Activated B cell treated with CpG ODN at 0.5 μM for 24 hours (primary cell): ENCODE measurements around the gene GP1BB. TPM values are rescaled to one million over a fixed set of nuclear protein-coding genes. Genes with fewer than 3 reads are reported as not detected.

Source experiments
- ATAC-seq: fragments of 200-7000 bp; cut with Tn5 transposase; one replicate; pipeline ENCODE4 v1.10.0; 2021; ENCODE audit warnings: low read depth, mild to moderate bottlenecking, moderate library complexity
- CTCF ChIA-PET: fragments of 350-600 bp; sonication (Branson Sonifier 250); formaldehyde crosslinking; loops from one replicate; lab custom pipeline; 2021; ENCODE audit warnings: antibody characterized with exemption; lab: Charles Lee
- POLR2A ChIA-PET: fragments of 350-600 bp; sonication (Branson Sonifier 250); formaldehyde crosslinking; loops from one replicate; lab custom pipeline; 2021; ENCODE audit warnings: antibody characterized with exemption; lab: Charles Lee
- DNase-seq: peaks from one replicate; pipeline ENCODE4 v3.0.0; 2022
- H3K27ac Mint-ChIP-seq: one replicate; pipeline ENCODE4 v1.8.0; 2020; ENCODE audit warnings: mixed read lengths
- H3K27me3 Mint-ChIP-seq: one replicate; pipeline ENCODE4 v1.8.0; 2021; ENCODE audit warnings: mixed read lengths
- H3K36me3 Mint-ChIP-seq: one replicate; pipeline ENCODE4 v1.8.0; 2021; ENCODE audit warnings: low read depth, mixed read lengths
- H3K4me1 Mint-ChIP-seq: one replicate; pipeline ENCODE4 v1.8.0; 2021; ENCODE audit warnings: mixed read lengths
- H3K4me3 Mint-ChIP-seq: one replicate; pipeline ENCODE4 v1.8.0; 2020; ENCODE audit warnings: mild to moderate bottlenecking, mixed read lengths
- H3K9me3 Mint-ChIP-seq: one replicate; pipeline ENCODE4 v1.8.0; 2020; ENCODE audit warnings: mixed read lengths
- CTCF ChIP-seq: fragments of 200-600 bp; IDR thresholded peaks from one replicate; pipeline ENCODE4 v1.8.0; 2022; ENCODE audit warnings: antibody characterized with exemption, mild to moderate bottlenecking
- intact Hi-C: fragments of 100-400 bp; cut with micrococcal nuclease; formaldehyde crosslinking; loops from one replicate; pipeline ENCODE4 v1.15.1; 2024
- total RNA-seq: library from RNA; stranded (reverse); gene quantifications from 2 replicates; pipeline ENCODE4 v1.2.3, GENCODE V29; 2022

GP1BB gene
- total RNA-seq, 1 donor from 2014 or later: not detected

- ChIA-PET CTCF (interaction anchor here (1.1 kb wide), 1 partner anchor 17 kb away, joined by 4 read pairs; no protein-coding TSS in a partner anchor), POLR2A (interaction anchor here (0.5 to 1.2 kb wide), 4 partner anchors 82 to 1092 kb away, joined by 3 to 10 read pairs (median 6); no protein-coding TSS in a partner anchor)
- peaks cover 31% of the 10 kb centered on the region for H3K4me1 Mint-ChIP-seq
- H3K27ac Mint-ChIP-seq: no peak overlapping the region
- H3K4me3 Mint-ChIP-seq: no peak overlapping the region
- TF ChIP-seq CTCF: no peak
- H3K36me3 Mint-ChIP-seq: no peaks in the 10 kb centered on the region
- intact Hi-C loops: no loop called here
- ATAC-seq (no peak), DNase-seq (no peak)
- H3K9me3 Mint-ChIP-seq: no peaks in the 10 kb centered on the region
- H3K27me3 Mint-ChIP-seq: peaks cover 61% of the 10 kb centered on the region
Observed at GRCh38 chr22:19773470-19774040, 50.2 kb downstream of the GP1BB start.

Other genes with a start within 250 kb of the GP1BB start
- gene UFD1, start 244.3 kb upstream of the GP1BB start, total RNA-seq: 54.4 and 65.3 TPM in 2 replicates
- 3.9 and 4.1 TPM in 2 replicates for gene CDC45, start 243.6 kb upstream of the GP1BB start, total RNA-seq
- gene CLDN5, start 199.1 kb upstream of the GP1BB start, total RNA-seq: not detected in 2 replicates
- gene SEPTIN5, start 9.0 kb upstream of the GP1BB start, total RNA-seq: not detected in 2 replicates
- not detected in 2 replicates for gene TBX1, start 37.2 kb downstream of the GP1BB start, total RNA-seq
- 5.8 and 6.3 TPM in 2 replicates for gene GNB1L, start 131.3 kb downstream of the GP1BB start, total RNA-seq
- gene RTL10, start 131.3 kb downstream of the GP1BB start, total RNA-seq: 9.1 and 12.1 TPM in 2 replicates
- gene COMT, start 218.2 kb downstream of the GP1BB start, total RNA-seq: 40.6 and 49.5 TPM in 2 replicates
- 24.4 and 31.2 TPM in 2 replicates for gene TXNRD2, start 218.3 kb downstream of the GP1BB start, total RNA-seq